Osteocyte (in vitro differentiated cells): ENCODE measurements around the gene FOXM1. TPM values are rescaled to one million over a fixed set of nuclear protein-coding genes. Genes with fewer than 3 reads are reported as not detected.
"Not testable (repeated sequence)": the region's sequence is repeated elsewhere in the genome, so short reads cannot be mapped to it uniquely, and the experiment has no call there.

Experiments
- DNase-seq: peaks from one replicate; pipeline ENCODE4 v3.0.0; 2021; ENCODE audit warnings: mixed read lengths; ENCODE audit not compliant: unreplicated experiment; ENCODE audit errors: extremely low spot score
- H3K27ac Mint-ChIP-seq: one replicate; pipeline ENCODE4 v1.8.0; 2021; ENCODE audit warnings: mild to moderate bottlenecking, mixed read lengths; ENCODE audit not compliant: unreplicated experiment
- H3K27me3 Mint-ChIP-seq: one replicate; pipeline ENCODE4 v1.8.0; 2021; ENCODE audit warnings: mixed read lengths; ENCODE audit not compliant: unreplicated experiment
- H3K36me3 Mint-ChIP-seq: one replicate; pipeline ENCODE4 v1.8.0; 2021; ENCODE audit warnings: mixed read lengths; ENCODE audit not compliant: unreplicated experiment
- H3K4me1 Mint-ChIP-seq: one replicate; pipeline ENCODE4 v1.8.0; 2021; ENCODE audit warnings: mixed read lengths; ENCODE audit not compliant: unreplicated experiment
- H3K4me3 Mint-ChIP-seq: one replicate; pipeline ENCODE4 v1.8.0; 2021; ENCODE audit warnings: mild to moderate bottlenecking, moderate library complexity, mixed read lengths; ENCODE audit not compliant: unreplicated experiment
- H3K9me3 Mint-ChIP-seq: one replicate; pipeline ENCODE4 v1.8.0; 2021; ENCODE audit warnings: mixed read lengths; ENCODE audit not compliant: unreplicated experiment
- total RNA-seq: library from RNA; stranded (reverse); gene quantifications from 2 replicates; pipeline ENCODE4 v1.2.1, GENCODE V29; 2021
- TF ChIP-seq, protein P1 (sequence below): fragments of 200-600 bp; sonication (generic); IDR thresholded peaks from 2 replicates; pipeline ENCODE4 v1.5.0; 2021; ENCODE audit warnings: antibody characterized with exemption, mild to moderate bottlenecking, moderate library complexity

The FOXM1 gene
- total RNA-seq, 1 donor from 2014 or later: 14.9 TPM

DNA sequence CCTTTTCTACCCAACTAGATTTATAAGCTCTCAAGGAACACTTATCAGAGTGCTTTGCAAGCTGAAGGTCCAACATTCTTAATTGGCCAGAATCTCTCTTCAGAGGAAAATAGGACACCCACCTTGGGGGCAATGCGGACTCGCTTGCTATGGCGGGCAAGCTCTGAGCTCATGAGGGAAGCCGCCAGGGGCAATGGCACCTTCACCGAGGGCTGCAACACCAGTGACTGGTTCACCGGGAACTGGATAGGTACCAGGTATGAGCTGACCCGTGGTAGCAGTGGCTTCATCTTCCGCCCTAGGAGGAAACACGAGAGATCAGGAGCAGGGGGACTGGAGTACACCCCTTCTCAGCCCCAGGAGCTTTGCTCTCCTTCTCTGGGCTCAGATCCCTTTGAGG is 12.8 kb downstream of the FOXM1 start:
- Mint-ChIP-seq H3K36me3 (peaks cover 7% of the 10 kb centered on the region), H3K9me3 (no peaks in the 10 kb centered on the region), H3K27me3 (no peaks in the 10 kb centered on the region), H3K4me3 (no peak overlapping the region), H3K27ac (no peak overlapping the region), H3K4me1 (peaks cover 5% of the 10 kb centered on the region)
- no peak for DNase-seq
- TF ChIP-seq, protein P1, sequence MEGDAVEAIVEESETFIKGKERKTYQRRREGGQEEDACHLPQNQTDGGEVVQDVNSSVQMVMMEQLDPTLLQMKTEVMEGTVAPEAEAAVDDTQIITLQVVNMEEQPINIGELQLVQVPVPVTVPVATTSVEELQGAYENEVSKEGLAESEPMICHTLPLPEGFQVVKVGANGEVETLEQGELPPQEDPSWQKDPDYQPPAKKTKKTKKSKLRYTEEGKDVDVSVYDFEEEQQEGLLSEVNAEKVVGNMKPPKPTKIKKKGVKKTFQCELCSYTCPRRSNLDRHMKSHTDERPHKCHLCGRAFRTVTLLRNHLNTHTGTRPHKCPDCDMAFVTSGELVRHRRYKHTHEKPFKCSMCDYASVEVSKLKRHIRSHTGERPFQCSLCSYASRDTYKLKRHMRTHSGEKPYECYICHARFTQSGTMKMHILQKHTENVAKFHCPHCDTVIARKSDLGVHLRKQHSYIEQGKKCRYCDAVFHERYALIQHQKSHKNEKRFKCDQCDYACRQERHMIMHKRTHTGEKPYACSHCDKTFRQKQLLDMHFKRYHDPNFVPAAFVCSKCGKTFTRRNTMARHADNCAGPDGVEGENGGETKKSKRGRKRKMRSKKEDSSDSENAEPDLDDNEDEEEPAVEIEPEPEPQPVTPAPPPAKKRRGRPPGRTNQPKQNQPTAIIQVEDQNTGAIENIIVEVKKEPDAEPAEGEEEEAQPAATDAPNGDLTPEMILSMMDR: no peak

DNA sequence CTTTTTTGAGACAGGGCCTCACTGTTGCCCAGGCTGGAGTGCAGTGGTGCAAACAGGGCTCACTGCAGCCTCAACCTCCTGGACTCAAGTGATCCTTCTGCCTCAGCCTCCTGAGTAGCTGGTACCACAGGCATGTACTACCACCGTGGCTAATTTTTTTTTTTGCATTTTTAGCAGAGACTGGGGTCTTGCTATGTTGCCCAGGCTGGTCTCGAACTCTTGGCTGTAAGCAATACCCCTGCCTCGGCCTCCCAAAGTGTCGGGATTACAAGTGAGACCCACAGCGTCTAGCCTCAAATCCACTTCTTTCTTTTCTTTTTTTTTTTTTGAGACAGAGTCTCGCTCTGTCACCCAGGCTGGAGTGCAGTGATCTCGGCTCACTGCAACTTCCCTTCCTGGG is 13.6 kb downstream of the FOXM1 start:
- not testable (repeated sequence) for H3K36me3 Mint-ChIP-seq, H3K4me1 Mint-ChIP-seq, H3K27ac Mint-ChIP-seq, H3K27me3 Mint-ChIP-seq, H3K9me3 Mint-ChIP-seq, H3K4me3 Mint-ChIP-seq, DNase-seq

DNA sequence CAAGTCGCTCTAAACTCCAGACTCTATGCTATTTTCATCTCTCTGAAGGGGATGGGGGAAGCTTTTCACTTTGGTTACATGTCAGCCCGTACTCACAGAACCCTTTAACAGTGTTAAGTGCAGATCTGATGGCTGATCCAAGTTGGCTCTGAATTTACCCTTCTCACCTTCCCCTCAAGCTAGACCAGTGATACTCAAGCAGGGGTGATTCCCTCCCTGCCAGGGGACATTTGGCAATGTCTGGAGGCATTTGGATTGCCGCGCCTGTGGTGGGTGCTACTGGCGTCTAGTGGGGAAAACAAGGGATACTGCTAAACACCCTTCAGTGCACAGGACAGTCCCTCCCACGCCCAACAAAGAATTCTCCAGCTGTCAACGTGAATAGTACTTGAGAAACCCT is 14.1 kb downstream of the FOXM1 start:
- Mint-ChIP-seq H3K36me3 (peaks cover 7% of the 10 kb centered on the region), H3K9me3 (no peaks in the 10 kb centered on the region), H3K4me1 (peaks cover 2% of the 10 kb centered on the region), H3K27ac (no peak overlapping the region), H3K27me3 (no peaks in the 10 kb centered on the region), H3K4me3 (no peak overlapping the region)
- TF ChIP-seq, protein P1: no peak
- DNase-seq: no peak

DNA sequence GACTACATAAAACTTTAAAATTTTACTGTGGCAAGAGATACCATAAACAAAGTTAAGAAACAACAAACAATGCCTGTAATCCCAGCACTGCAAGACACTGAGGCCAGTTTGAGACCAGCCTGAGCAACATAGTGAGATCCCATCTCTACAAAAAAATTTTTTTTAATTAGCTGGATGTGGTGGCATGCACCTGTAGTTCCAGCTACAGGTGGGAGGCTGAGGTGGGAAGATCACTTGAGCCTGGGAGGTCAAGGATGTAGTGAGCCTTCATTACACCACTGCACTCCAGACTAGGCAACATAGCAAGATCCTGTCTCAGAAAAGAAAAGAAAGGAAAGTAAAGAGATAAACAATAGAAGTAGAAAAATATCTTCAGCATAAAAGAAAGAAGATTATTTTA is 16.8 kb downstream of the FOXM1 start:
- no peak overlapping the region for H3K4me3 Mint-ChIP-seq
- no peaks in the 10 kb centered on the region for H3K9me3 Mint-ChIP-seq
- no peak overlapping the region for H3K27ac Mint-ChIP-seq
- TF ChIP-seq, protein P1: no peak
- H3K27me3 Mint-ChIP-seq: no peaks in the 10 kb centered on the region
- DNase-seq: no peak
- H3K4me1 Mint-ChIP-seq: peaks cover 2% of the 10 kb centered on the region
- peaks cover 5% of the 10 kb centered on the region for H3K36me3 Mint-ChIP-seq

DNA sequence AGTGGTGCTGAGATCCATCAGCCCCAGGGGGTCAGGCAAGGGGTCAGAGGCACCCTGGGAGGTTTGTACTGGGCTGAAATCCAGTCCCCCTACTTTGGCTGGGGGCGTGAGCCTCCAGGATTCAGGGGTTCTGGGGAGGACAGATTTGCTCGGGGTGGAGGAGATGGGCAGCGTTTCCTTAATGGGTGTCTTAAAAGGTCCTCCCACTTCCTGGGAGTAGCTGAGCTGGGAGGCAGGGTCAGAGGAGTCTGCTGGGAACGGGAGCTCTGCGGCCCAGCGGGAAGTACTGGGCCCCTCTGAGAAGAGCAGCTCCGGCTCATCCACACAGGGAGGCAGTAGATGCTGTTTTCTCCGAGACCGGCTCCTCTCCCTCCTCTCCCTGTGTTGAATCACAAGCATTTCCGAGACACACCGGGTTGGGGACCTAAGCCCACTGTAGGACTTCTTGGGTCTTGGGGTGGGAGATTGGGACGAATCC is 18.0 kb downstream of the FOXM1 start:
- no peak for DNase-seq
- no peak overlapping the region for H3K27ac Mint-ChIP-seq
- peaks cover 2% of the 10 kb centered on the region for H3K36me3 Mint-ChIP-seq
- H3K9me3 Mint-ChIP-seq: no peaks in the 10 kb centered on the region
- no peak overlapping the region for H3K4me3 Mint-ChIP-seq
- TF ChIP-seq, protein P1: no peak
- H3K4me1 Mint-ChIP-seq: peaks cover 2% of the 10 kb centered on the region
- no peaks in the 10 kb centered on the region for H3K27me3 Mint-ChIP-seq

DNA sequence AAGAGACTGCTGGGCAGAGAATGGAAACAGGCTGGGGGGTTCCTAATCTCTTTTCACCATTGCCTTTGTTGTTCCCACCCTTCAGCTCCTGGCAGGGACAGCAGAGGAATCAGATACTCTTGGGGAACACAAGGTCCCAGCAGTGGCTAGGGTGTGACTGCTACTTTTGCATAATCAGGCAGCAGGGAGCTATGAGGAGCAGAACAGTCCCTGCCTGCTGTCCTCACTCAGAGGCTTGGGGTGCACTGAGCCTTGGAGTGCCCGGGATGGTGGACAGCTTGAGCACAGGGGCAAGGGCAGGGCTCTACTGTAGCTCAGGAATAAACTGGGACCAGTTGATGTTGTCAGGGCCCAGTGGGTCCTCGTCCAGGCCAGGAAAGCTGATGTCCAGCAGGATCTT is 18.6 kb downstream of the FOXM1 start:
- Mint-ChIP-seq H3K9me3 (no peaks in the 10 kb centered on the region), H3K27me3 (no peaks in the 10 kb centered on the region), H3K27ac (no peak overlapping the region), H3K36me3 (peaks cover 2% of the 10 kb centered on the region), H3K4me3 (no peak overlapping the region), H3K4me1 (peaks cover 6% of the 10 kb centered on the region)
- no peak for DNase-seq
- TF ChIP-seq, protein P1: no peak
